H1 (cell line): Measurements from ENCODE around the gene DMRT1. TPM values are rescaled to one million over a fixed set of nuclear protein-coding genes. Genes with fewer than 3 reads are reported as not detected.
A peak's percentile ranks its signal among the peaks of the same experiment; 100 is the strongest.

Experiments
- CHD2 ChIP-seq: IDR thresholded peaks from 2 replicates; pipeline ENCODE4 v1.6.1; 2012; ENCODE audit warnings: low read length, improper control_type of control experiment
- CTCF ChIP-seq, 3 experiments: IDR thresholded peaks; 1 replicate in 2 of 3; 2 replicates in 1 of 3; pipeline versions ENCODE4 v1.5.1 to v1.6.1; 2011; ENCODE audit warnings: low read length in 3 of 3, mild to moderate bottlenecking in 3 of 3, inconsistent platforms in 2 of 3, low read depth in 1 of 3, moderate library complexity in 1 of 3; ENCODE audit not compliant: insufficient read depth in 1 of 3; ENCODE audit errors: control extremely low read depth in 1 of 3
- EP300 ChIP-seq, 2 experiments: IDR thresholded peaks; 1 replicate in 1 of 2; 2 replicates in 1 of 2; pipeline ENCODE4 v1.6.1; 2011 to 2012; ENCODE audit warnings: low read depth in 2 of 2, low read length in 2 of 2, mild to moderate bottlenecking in 2 of 2, borderline replicate concordance in 1 of 2, inconsistent platforms in 1 of 2, moderate library complexity in 1 of 2
- GABPA ChIP-seq: IDR thresholded peaks from 2 replicates; pipeline ENCODE4 v1.6.1; 2011; ENCODE audit warnings: mild to moderate bottlenecking, low read length, moderate library complexity, borderline replicate concordance; ENCODE audit not compliant: insufficient read depth
- RAD21 ChIP-seq, 2 experiments: IDR thresholded peaks in 1 of 2; conservative IDR thresholded peaks in 1 of 2; 2 replicates each; pipeline ENCODE4 v1.6.1; 2011; ENCODE audit warnings: low read depth in 2 of 2, low read length in 2 of 2, improper control_type of control experiment in 1 of 2, inconsistent platforms in 1 of 2, mild to moderate bottlenecking in 1 of 2, moderate library complexity in 1 of 2
- polyA plus RNA-seq, 7 experiments: library from polyadenylated mRNA; depleted of rRNA in 3 of 7; stranded (reverse) in 5 of 7; unstranded in 2 of 7; fragments of >200 nt in 5 of 7; fragments of 200-250 nt in 2 of 7; gene quantifications; 1 replicate in 5 of 7; 2 replicates in 1 of 7; 4 replicates in 1 of 7; pipeline versions ENCODE4 v1.2.1 to v1.2.3, GENCODE V29; 2011 to 2013; ENCODE audit warnings: missing spikeins in 2 of 7, mixed read lengths in 2 of 7
- total RNA-seq: library from RNA; stranded (reverse); fragmentation: NEBNext Ultra II Directional; extraction: Animal tissue kit (Norgen Biotek cat#: 25700); gene quantifications from 2 replicates; pipeline ENCODE4 v1.2.1, GENCODE V29; 2021

DMRT1 gene
- total and polyA plus RNA-seq, 2 of the 8 experiments (the other 6 are each of a cell fraction or from before 2014, with no cell fraction given) = 0.15 TPM; not detected in 1

DNA sequence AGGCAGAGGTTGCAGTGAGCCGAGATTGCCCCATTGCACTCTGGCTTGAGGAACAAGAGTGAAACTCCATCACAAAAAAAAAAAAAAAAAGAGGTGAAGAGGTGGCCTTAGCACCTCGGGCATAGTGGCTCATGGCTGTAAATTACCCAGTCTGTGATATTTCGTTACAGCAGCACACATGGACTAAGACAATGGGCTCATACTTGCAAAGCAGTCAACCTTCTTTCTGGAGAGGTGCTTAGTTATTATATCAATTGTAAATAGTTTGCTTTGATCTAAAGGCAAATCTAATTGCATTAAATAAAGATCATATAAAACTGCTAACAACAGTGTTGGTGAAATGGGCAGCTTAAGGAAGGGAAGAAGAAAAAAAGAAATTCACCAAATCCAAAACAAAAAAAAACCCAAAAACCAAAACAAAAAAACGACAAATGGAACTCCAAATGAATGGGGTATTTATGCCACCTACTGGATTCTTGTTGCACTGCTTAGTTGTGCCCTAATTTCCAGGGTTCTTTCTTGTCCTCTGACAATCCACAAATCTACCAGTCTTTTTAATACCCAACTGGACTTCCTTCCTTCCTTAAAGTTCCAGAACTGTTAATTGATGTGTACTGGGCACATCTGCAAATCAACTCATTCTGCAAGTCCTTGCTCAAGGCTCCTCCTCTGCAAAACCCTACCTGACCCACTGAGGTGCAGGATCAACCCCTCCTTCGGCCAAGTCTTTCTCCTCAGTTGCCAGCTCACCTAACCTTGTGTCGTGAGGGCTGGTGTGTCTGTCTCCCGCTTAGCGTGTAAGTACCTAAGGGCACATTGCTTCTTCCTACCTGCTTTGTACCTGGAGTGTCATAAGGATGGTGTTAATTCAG, 35.0 kb upstream of the DMRT1 start (continued):
- TF ChIP-seq CTCF (IDR thresholded peaks at IDR 0.05; ENCODE audit: control extremely low read depth in 1 of 3, insufficient read depth in 1 of 3, low read depth in 1 of 3, low read length in 3 of 3) (peak in 2 of 3 experiments; percentile 57 to 67; a peak in 2 of 4 replicates), CHD2 (no peak), GABPA (no peak), EP300 (IDR thresholded peaks at IDR 0.05; ENCODE audit: borderline replicate concordance in 1 of 2, low read depth in 2 of 2, low read length in 2 of 2) (no peak), RAD21 (IDR thresholded peaks at IDR 0.05 in 1 of 2, conservative IDR thresholded peaks at IDR 0.05 in 1 of 2; ENCODE audit: low read depth in 2 of 2, low read length in 2 of 2) (peak; percentile 81 to 85)
- TF ChIP-seq, all 59 proteins: peak for 2
